ENCODE results near the gene IFIT3. TPM values are rescaled to one million over a fixed set of nuclear protein-coding genes. Genes with fewer than 3 reads are reported as not detected.
A peak's percentile ranks its signal among the peaks of the same experiment; 100 is the strongest.

Gene IFIT3
- total and polyA plus RNA-seq, 9 of the 15 experiments (the other 6 are each of a cell fraction or from before 2014, with no cell fraction given), result 0.23 to 2.2 (median 0.77) TPM

DNA sequence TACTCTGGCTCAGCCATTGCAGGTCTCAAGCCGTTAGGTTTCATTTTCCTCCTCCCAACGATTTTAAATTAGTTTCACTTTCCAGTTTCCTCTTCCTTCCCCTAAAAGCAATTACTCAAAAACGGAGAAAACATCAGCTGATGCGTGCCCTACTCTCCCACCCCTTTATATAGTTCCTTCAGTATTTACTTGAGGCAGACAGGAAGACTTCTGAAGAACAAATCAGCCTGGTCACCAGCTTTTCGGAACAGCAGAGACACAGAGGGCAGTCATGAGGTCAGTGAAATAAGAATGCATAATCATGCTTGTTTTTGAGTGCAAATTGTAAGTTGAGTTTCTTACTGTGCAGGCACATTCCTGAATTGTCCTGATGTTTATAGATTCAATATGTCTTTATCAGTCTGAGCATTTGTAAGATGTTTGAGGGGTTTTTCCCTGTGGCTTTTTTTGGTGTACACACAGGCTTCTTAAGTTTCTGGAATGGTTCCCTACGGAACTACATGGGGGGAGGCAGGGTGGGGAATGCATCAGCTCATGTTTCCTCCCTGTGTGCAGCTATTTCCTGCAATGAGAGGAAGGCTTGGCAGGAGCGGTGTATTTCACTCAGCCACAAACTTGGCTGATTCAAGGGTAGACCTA lies at the start of gene IFIT3 (continued):
- peak; percentile 51; the same call in 1 of the 2 replicates for TF ChIP-seq SUPT5H (IDR thresholded peaks at IDR 0.05)
- TF ChIP-seq ATF7 (IDR thresholded peaks at IDR 0.05), result peak; percentile 56; the same call in 1 of the 2 replicates
- peak; percentile 69 for TF ChIP-seq POLR2A (conservative IDR thresholded peaks at IDR 0.05)
- TF ChIP-seq EP400 (IDR thresholded peaks at IDR 0.05), result peak; percentile 65
- peak; percentile 67 for TF ChIP-seq ZNF316 (IDR thresholded peaks at IDR 0.05)
- peak; percentile 40 for TF ChIP-seq PHF8 (IDR thresholded peaks at IDR 0.05; ENCODE audit: borderline replicate concordance, low read length)
- no peak for TF ChIP-seq ZNF408 (CRISPR knock-in tag; IDR thresholded peaks at IDR 0.05; ENCODE audit: low read depth)
- TF ChIP-seq RBM39 (optimal IDR thresholded peaks at IDR 0.05; ENCODE audit: low read depth, low read length), result no peak
- TF ChIP-seq ZNF324 (CRISPR knock-in tag; IDR thresholded peaks at IDR 0.05), result no peak
- TF ChIP-seq PBX2 (CRISPR knock-in tag; IDR thresholded peaks at IDR 0.05; ENCODE audit: low read depth), result no peak
- peak; percentile 81 for TF ChIP-seq PBX2 (tag; conservative IDR thresholded peaks at IDR 0.05; ENCODE audit: low read depth)
- TF ChIP-seq BCOR (IDR thresholded peaks at IDR 0.05), result no peak
- 0 out of 2 replicates have a peak, but pooled peaks have one; percentile 54 for TF ChIP-seq DPF2 (IDR thresholded peaks at IDR 0.05)
- 0 out of 2 replicates have a peak, but pooled peaks have one; percentile 3 for TF ChIP-seq CBFA2T3 (IDR thresholded peaks at IDR 0.05)
- no peak for TF ChIP-seq CHD1 (IDR thresholded peaks at IDR 0.05; ENCODE audit: low read length)
- peak; percentile 61 for TF ChIP-seq NFE2 (IDR thresholded peaks at IDR 0.05; ENCODE audit: low read depth)
- TF ChIP-seq NFRKB (IDR thresholded peaks at IDR 0.05; ENCODE audit: low read depth), result peak; percentile 83
- TF ChIP-seq POLR2H (tag; IDR thresholded peaks at IDR 0.05; ENCODE audit: low read depth), result peak; percentile 82
- TF ChIP-seq CBX5 (IDR thresholded peaks at IDR 0.05; ENCODE audit: borderline replicate concordance, low read depth), result no peak
- TF ChIP-seq CREM (IDR thresholded peaks at IDR 0.05; ENCODE audit: low read depth), result 0 out of 2 replicates have a peak, but pooled peaks have one; percentile 14
- 0 out of 6 replicates have a peak, but pooled peaks of 1 of the 3 experiments have one; percentile 7 for TF ChIP-seq CTCF (IDR thresholded peaks at IDR 0.05 in 2 of 3, conservative IDR thresholded peaks at IDR 0.05 in 1 of 3; ENCODE audit: insufficient read depth in 2 of 3, low read depth in 1 of 3, low read length in 3 of 3)
- no peak for TF ChIP-seq PHF21A (IDR thresholded peaks at IDR 0.05; ENCODE audit: borderline replicate concordance, low read depth)
- TF ChIP-seq BHLHE40 (IDR thresholded peaks at IDR 0.05; ENCODE audit: low read length), result 0 out of 2 replicates have a peak, but pooled peaks have one; percentile 14
- TF ChIP-seq TCF7L2 (IDR thresholded peaks at IDR 0.05; ENCODE audit: low read depth, low read length), result no peak
- no peak for TF ChIP-seq BCL6 (CRISPR knock-in tag; IDR thresholded peaks at IDR 0.05)
- TF ChIP-seq TAF9B (IDR thresholded peaks at IDR 0.05; ENCODE audit: partially characterized antibody), result peak; percentile 40

Measured in K562 (cell line).